GM12878 (cell line): ENCODE measurements around the gene PIK3R3. TPM values are rescaled to one million over a fixed set of nuclear protein-coding genes. Genes with fewer than 3 reads are reported as not detected.

Experiments used
- ATF3 ChIP-seq: IDR thresholded peaks from 2 replicates; pipeline ENCODE4 v1.6.1; 2011; ENCODE audit warnings: low read depth, mild to moderate bottlenecking, low read length, moderate library complexity, borderline replicate concordance; ENCODE audit errors: extremely low read depth
- BCLAF1 ChIP-seq: fragments of 450-650 bp; IDR thresholded peaks from 2 replicates; pipeline ENCODE4 v1.6.1; 2017; ENCODE audit warnings: antibody characterized with exemption, mild to moderate bottlenecking, moderate library complexity
- ESRRA ChIP-seq: IDR thresholded peaks from 2 replicates; pipeline ENCODE4 v1.6.1; 2012; ENCODE audit warnings: mild to moderate bottlenecking, low read length, improper control_type of control experiment
- EZH2 ChIP-seq: IDR thresholded peaks from 2 replicates; pipeline ENCODE4 v1.6.1; 2012; ENCODE audit warnings: low read depth, mild to moderate bottlenecking, control low read depth, inconsistent platforms, low read length, borderline replicate concordance; ENCODE audit not compliant: control insufficient read depth
- FOS ChIP-seq: IDR thresholded peaks from 3 replicates; pipeline ENCODE4 v1.6.1; 2011; ENCODE audit warnings: borderline replicate concordance; ENCODE audit not compliant: insufficient read length; ENCODE audit errors: extremely low read depth
- GABPA ChIP-seq: IDR thresholded peaks from 2 replicates; pipeline ENCODE4 v1.6.1; 2014; ENCODE audit warnings: antibody characterized with exemption, low read depth, mild to moderate bottlenecking, inconsistent platforms
- HDGF ChIP-seq: fragments of 450-650 bp; IDR thresholded peaks from 2 replicates; pipeline ENCODE4 v1.6.1; 2016; ENCODE audit warnings: antibody characterized with exemption
- IKZF1 ChIP-seq: fragments of 450-650 bp; conservative IDR thresholded peaks from 2 replicates; pipeline ENCODE4 v1.6.1; 2017; ENCODE audit warnings: antibody characterized with exemption, mild to moderate bottlenecking
- KAT2A ChIP-seq: conservative IDR thresholded peaks from 2 replicates; pipeline ENCODE4 v1.6.1; 2011; ENCODE audit warnings: low read depth, low read length; ENCODE audit not compliant: control insufficient read depth
- NKRF ChIP-seq: fragments of 450-650 bp; conservative IDR thresholded peaks from 2 replicates; pipeline ENCODE4 v1.6.1; 2017; ENCODE audit warnings: mild to moderate bottlenecking, moderate library complexity
- NR2C1 ChIP-seq: fragments of 450-650 bp; IDR thresholded peaks from 2 replicates; pipeline ENCODE4 v1.6.1; 2017; ENCODE audit warnings: antibody characterized with exemption, mild to moderate bottlenecking, moderate library complexity
- RELB ChIP-seq: fragments of 450-650 bp; IDR thresholded peaks from 2 replicates; pipeline ENCODE4 v1.6.1; 2017; ENCODE audit warnings: low read depth, mild to moderate bottlenecking, moderate library complexity
- SP1 ChIP-seq: IDR thresholded peaks from one replicate; pipeline ENCODE4 v1.6.1; 2011; ENCODE audit warnings: low read depth, low read length
- STAT3 ChIP-seq: IDR thresholded peaks from 2 replicates; pipeline ENCODE4 v1.6.1; 2011; ENCODE audit warnings: low read depth, low read length, improper control_type of control experiment
- SUPT20H ChIP-seq: IDR thresholded peaks from 2 replicates; pipeline ENCODE4 v1.6.1; 2011; ENCODE audit warnings: low read depth, mild to moderate bottlenecking, low read length, moderate library complexity, borderline replicate concordance; ENCODE audit not compliant: control insufficient read depth
- SUZ12 ChIP-seq: fragments of 200-600 bp; sonication (generic); IDR thresholded peaks from one replicate; pipeline ENCODE4 v1.6.1; 2018; ENCODE audit warnings: antibody characterized with exemption, mild to moderate bottlenecking; ENCODE audit not compliant: unreplicated experiment
- TARDBP ChIP-seq: IDR thresholded peaks from 2 replicates; pipeline ENCODE4 v1.6.1; 2016; ENCODE audit warnings: borderline replicate concordance
- TCF3 ChIP-seq: IDR thresholded peaks from 2 replicates; pipeline ENCODE4 v1.6.1; 2012; ENCODE audit warnings: low read depth, mild to moderate bottlenecking, low read length, borderline replicate concordance; ENCODE audit not compliant: insufficient read depth
- ZBED1 ChIP-seq: IDR thresholded peaks from 2 replicates; pipeline ENCODE4 v1.6.1; 2016; ENCODE audit warnings: borderline replicate concordance
- ZBTB33 ChIP-seq: fragments of 450-650 bp; IDR thresholded peaks from 2 replicates; pipeline ENCODE4 v1.6.1; 2017; ENCODE audit warnings: mild to moderate bottlenecking
- polyA plus RNA-seq, 11 experiments: library from polyadenylated mRNA; depleted of rRNA in 4 of 11; unstranded in 6 of 11; stranded (reverse) in 5 of 11; fragments of >200 nt; fragmentation: Nextera tagmentation in 4 of 11; fragmentation: Illumina TruSeq in 1 of 11; extraction: Ambion mirVana in 4 of 11; extraction: Trizol in 1 of 11; gene quantifications; 1 replicate in 1 of 11; 2 replicates in 10 of 11; pipeline versions ENCODE4 v1.2.1 to v1.2.3, GENCODE V29; 2011 to 2016; ENCODE audit warnings: inconsistent platforms in 2 of 11, missing spikeins in 2 of 11, low read depth in 1 of 11
- total RNA-seq, 4 experiments: library from RNA; depleted of rRNA in 3 of 4; stranded (reverse); fragments of >200 nt in 3 of 4; fragmentation: Illumina TruSeq in 1 of 4; extraction: Trizol in 1 of 4; gene quantifications; 2 replicates each; pipeline versions ENCODE4 v1.2.1 to v1.2.3, GENCODE V29; 2013 to 2021

PIK3R3 gene
- total and polyA plus RNA-seq, 10 of the 15 experiments (the other 5 are each of a cell fraction or from before 2014, with no cell fraction given), result 4.8 to 27.0 (median 19.8) TPM

GRCh38 chr1:46036894-46037839, 95.3 kb downstream of the PIK3R3 start (continued):
- TF ChIP-seq SUPT20H, result no peak
- TF ChIP-seq TARDBP, result no peak
- no peak for TF ChIP-seq ZBTB33
- TF ChIP-seq EZH2, result no peak
- no peak for TF ChIP-seq KAT2A
- TF ChIP-seq RELB, result no peak
- no peak for TF ChIP-seq TCF3
- no peak for TF ChIP-seq NR2C1
- no peak for TF ChIP-seq STAT3
- TF ChIP-seq NKRF, result no peak
- TF ChIP-seq ESRRA, result no peak
- TF ChIP-seq BCLAF1, result no peak
- TF ChIP-seq ATF3, result peak; percentile 11; the same call in 1 of the 2 replicates
- TF ChIP-seq GABPA, result no peak
- 0 out of 2 replicates have a peak, but pooled peaks have one; percentile 31 for TF ChIP-seq IKZF1
- TF ChIP-seq ZBED1, result no peak
- no peak for TF ChIP-seq HDGF
- no peak for TF ChIP-seq SUZ12
- TF ChIP-seq SP1, result no peak
- no peak for TF ChIP-seq FOS
